ENCODE measurements around the gene PRMT3. TPM values are rescaled to one million over a fixed set of nuclear protein-coding genes. Genes with fewer than 3 reads are reported as not detected.

The PRMT3 gene
- total and polyA plus RNA-seq, 2 donors = 9.4 to 25.5 TPM

DNA sequence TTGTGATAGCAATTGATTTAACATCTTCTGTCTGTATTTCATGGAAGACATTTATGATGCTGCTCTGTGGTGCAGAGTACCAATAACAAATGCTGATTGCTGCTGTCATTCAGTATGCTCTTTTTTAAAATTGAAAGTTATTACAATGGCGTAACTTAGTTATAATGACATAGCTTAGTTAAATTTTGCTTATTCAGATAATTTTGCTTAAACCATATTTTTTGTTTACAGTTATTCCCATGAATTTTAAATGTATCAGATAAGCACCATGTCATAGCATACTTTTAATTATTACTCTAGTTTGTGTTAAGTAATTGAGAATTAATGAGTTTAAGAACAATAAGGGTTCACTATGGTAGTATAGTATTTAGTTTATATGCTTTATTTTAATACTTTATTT lies 15.5 kb downstream of the PRMT3 start:
- H3K27ac ChIP-seq (ENCODE audit: low read depth) = no peak overlapping the region
- no peak for DNase-seq (ENCODE audit: extremely low spot score)
- peaks cover 4% of the 10 kb centered on the region for H3K36me3 ChIP-seq (ENCODE audit: insufficient read depth)
- WGBS = 98% methylated on average over 1 of the region's 1 CpG
- no peak overlapping the region for H3K4me3 ChIP-seq (ENCODE audit: low read depth, low read length)
- H3K4me1 ChIP-seq (ENCODE audit: insufficient read depth) = no peaks in the 10 kb centered on the region

DNA sequence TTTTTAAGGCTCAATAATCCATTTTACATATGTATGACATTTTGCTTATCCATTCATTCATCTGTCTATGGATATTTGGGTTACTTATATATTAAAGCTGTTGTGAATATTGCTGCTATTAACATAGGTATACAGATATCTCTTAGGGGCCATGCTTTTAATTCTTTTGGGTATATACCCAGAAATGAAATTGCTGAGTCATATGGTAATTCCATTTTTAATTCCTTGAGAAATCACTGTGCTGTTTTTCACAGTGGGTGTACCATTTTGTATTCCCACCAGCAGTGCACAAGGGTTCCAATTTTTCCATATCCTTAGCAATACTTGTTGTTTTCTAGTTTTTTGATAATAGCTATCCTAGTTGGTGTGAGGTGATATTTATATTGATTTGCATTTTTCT lies 19.0 kb downstream of the PRMT3 start:
- H3K4me3 ChIP-seq (ENCODE audit: low read depth, low read length) = no peak overlapping the region
- H3K27ac ChIP-seq (ENCODE audit: low read depth) = no peak overlapping the region
- peaks cover 2% of the 10 kb centered on the region for H3K36me3 ChIP-seq (ENCODE audit: insufficient read depth)
- H3K4me1 ChIP-seq (ENCODE audit: insufficient read depth) = no peaks in the 10 kb centered on the region
- no peak for DNase-seq (ENCODE audit: extremely low spot score)

DNA sequence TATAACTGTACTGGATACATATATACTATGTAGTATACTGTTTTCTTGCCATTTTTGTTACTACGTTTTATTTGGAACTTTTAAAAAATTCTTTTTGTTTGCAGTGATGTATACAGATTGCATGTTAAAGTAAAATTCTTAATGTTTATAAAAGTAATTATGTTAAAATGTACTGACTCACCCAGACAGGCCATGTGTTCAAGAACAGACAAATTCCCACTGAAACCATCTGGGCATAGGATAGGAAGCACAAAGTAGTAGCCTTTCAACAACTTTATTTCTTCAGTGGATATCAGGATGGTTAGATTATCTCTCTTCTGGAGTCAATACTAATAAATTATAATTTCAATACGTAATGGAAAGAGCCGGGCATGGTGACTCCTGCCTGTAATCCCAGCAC lies 19.8 kb downstream of the PRMT3 start:
- no peak for DNase-seq (ENCODE audit: extremely low spot score)
- no peak overlapping the region for H3K27ac ChIP-seq (ENCODE audit: low read depth)
- no peaks in the 10 kb centered on the region for H3K4me1 ChIP-seq (ENCODE audit: insufficient read depth)
- WGBS = 74% methylated on average over 3 of the region's 3 CpGs
- H3K4me3 ChIP-seq (ENCODE audit: low read depth, low read length) = no peak overlapping the region
- H3K36me3 ChIP-seq (ENCODE audit: insufficient read depth) = peaks cover 2% of the 10 kb centered on the region

DNA sequence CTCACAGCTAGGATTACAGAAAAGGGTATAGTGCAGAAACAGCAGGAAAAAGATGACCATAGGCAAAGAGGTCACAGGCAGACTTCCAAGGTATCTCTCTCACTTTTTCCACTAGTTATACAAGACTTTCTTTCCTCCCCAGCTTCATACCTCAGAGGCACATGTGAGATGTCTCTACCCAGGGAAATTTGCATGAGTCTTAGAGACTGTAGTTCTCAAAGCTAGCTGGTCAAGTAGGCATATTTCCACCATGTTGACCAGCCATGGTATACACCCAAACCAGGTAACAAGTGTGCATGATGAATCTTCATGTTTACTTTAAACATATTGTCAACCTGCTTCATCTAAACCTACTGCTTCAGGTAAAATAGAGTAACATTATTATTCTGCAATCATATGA lies 27.9 kb downstream of the PRMT3 start:
- Histone ChIP-seq H3K4me1 (ENCODE audit: insufficient read depth) (no peaks in the 10 kb centered on the region), H3K4me3 (ENCODE audit: low read depth, low read length) (no peak overlapping the region), H3K36me3 (ENCODE audit: insufficient read depth) (peaks cover 5% of the 10 kb centered on the region), H3K27ac (ENCODE audit: low read depth) (no peak overlapping the region)
- DNase-seq (ENCODE audit: extremely low spot score) = no peak

- Histone ChIP-seq H3K36me3 (ENCODE audit: insufficient read depth) (peaks cover 5% of the 10 kb centered on the region), H3K4me1 (ENCODE audit: insufficient read depth) (no peaks in the 10 kb centered on the region), H3K27ac (ENCODE audit: low read depth) (no peak overlapping the region), H3K4me3 (ENCODE audit: low read depth, low read length) (no peak overlapping the region)
- no peak for DNase-seq (ENCODE audit: extremely low spot score)
- WGBS = 49% methylated on average over 2 of the region's 2 CpGs
Observed at GRCh38 chr11:20417771-20418170, 30.3 kb downstream of the PRMT3 start.

DNA sequence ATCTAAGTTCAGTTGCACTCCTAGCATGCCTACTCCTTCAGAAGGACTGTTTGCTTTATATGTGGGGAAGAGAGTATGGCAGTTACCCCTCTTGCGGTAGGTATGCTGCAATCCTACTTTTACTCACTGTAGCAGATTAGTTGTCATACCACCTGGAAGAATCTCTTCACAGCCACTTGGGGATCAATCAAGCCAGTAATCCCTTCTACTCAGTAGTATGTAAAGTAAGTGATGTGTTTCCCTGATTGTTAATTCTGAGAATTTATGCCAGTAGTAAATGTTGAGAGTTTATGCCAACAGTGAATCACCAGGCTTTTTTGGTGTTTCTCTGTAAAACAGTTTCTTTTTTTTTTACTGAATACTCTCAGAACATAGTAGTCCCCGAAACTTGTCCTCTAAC lies 34.4 kb downstream of the PRMT3 start:
- WGBS = over 99% methylated on average over 2 of the region's 2 CpGs
- no peak for DNase-seq (ENCODE audit: extremely low spot score)
- no peak overlapping the region for H3K4me3 ChIP-seq (ENCODE audit: low read depth, low read length)

GRCh38 chr11:20429216-20429615 lies 41.7 kb downstream of the PRMT3 start:
- no peak overlapping the region for H3K4me3 ChIP-seq (ENCODE audit: low read depth, low read length)
- WGBS = 94% methylated on average over 5 of the region's 5 CpGs

More for the DNA sequence above, 34.4 kb downstream of the PRMT3 start:
- Histone ChIP-seq H3K4me1 (ENCODE audit: insufficient read depth) (no peaks in the 10 kb centered on the region), H3K27ac (ENCODE audit: low read depth) (no peak overlapping the region), H3K36me3 (ENCODE audit: insufficient read depth) (no peaks in the 10 kb centered on the region)

GRCh38 chr11:20438637-20439036 lies 51.1 kb downstream of the PRMT3 start:
- Histone ChIP-seq H3K4me3 (ENCODE audit: low read depth, low read length) (no peak overlapping the region), H3K4me1 (ENCODE audit: insufficient read depth) (no peaks in the 10 kb centered on the region), H3K27ac (ENCODE audit: low read depth) (no peak overlapping the region), H3K36me3 (ENCODE audit: insufficient read depth) (no peaks in the 10 kb centered on the region)
- no peak for DNase-seq (ENCODE audit: extremely low spot score)
- 93% methylated on average over 2 of the region's 2 CpGs for WGBS

More at GRCh38 chr11:20429216-20429615, 41.7 kb downstream of the PRMT3 start:
- Histone ChIP-seq H3K4me1 (ENCODE audit: insufficient read depth) (no peaks in the 10 kb centered on the region), H3K36me3 (ENCODE audit: insufficient read depth) (no peaks in the 10 kb centered on the region), H3K27ac (ENCODE audit: low read depth) (no peak overlapping the region)
- DNase-seq (ENCODE audit: extremely low spot score) = no peak

- no peak overlapping the region for H3K4me3 ChIP-seq (ENCODE audit: low read depth, low read length)
- no peak for DNase-seq (ENCODE audit: extremely low spot score)
- H3K36me3 ChIP-seq (ENCODE audit: insufficient read depth) = peaks cover 1% of the 10 kb centered on the region
- H3K4me1 ChIP-seq (ENCODE audit: insufficient read depth) = no peaks in the 10 kb centered on the region
- H3K27ac ChIP-seq (ENCODE audit: low read depth) = no peak overlapping the region
- 72% methylated on average over 3 of the region's 3 CpGs for WGBS
Observed at GRCh38 chr11:20443596-20443995, 56.1 kb downstream of the PRMT3 start.

DNA sequence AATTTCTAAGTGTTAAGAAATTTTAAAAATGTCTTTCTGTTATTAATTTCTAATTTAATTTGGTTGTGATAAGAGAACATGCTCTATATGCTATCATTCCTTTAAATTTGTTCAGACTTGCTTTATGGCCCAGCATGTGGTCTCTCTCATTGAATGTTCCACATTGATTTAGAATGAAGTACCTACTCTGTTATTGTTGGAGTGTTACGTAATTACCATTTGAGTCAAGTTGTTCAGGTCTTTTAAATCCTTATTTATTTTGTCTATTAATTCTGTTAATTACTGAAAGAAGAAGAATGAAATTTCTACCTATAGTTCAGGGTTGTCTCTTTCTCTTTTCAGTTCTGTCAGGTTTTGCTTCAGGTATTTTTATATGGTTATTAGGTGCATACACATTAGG lies 57.0 kb downstream of the PRMT3 start:
- no peak overlapping the region for H3K4me3 ChIP-seq (ENCODE audit: low read depth, low read length)
- H3K4me1 ChIP-seq (ENCODE audit: insufficient read depth) = no peaks in the 10 kb centered on the region
- H3K27ac ChIP-seq (ENCODE audit: low read depth) = no peak overlapping the region
- WGBS = 97% methylated on average over 1 of the region's 1 CpG
- H3K36me3 ChIP-seq (ENCODE audit: insufficient read depth) = peaks cover 1% of the 10 kb centered on the region
- no peak for DNase-seq (ENCODE audit: extremely low spot score)

- WGBS = 95% methylated on average over 4 of the region's 4 CpGs
- Histone ChIP-seq H3K36me3 (ENCODE audit: insufficient read depth) (peaks cover 1% of the 10 kb centered on the region), H3K4me1 (ENCODE audit: insufficient read depth) (no peaks in the 10 kb centered on the region), H3K4me3 (ENCODE audit: low read depth, low read length) (no peak overlapping the region), H3K27ac (ENCODE audit: low read depth) (no peak overlapping the region)
- DNase-seq (ENCODE audit: extremely low spot score) = no peak
Observed at GRCh38 chr11:20448834-20449233, 61.3 kb downstream of the PRMT3 start.

GRCh38 chr11:20450829-20451228 lies 63.3 kb downstream of the PRMT3 start:
- DNase-seq (ENCODE audit: extremely low spot score) = no peak
- no peaks in the 10 kb centered on the region for H3K36me3 ChIP-seq (ENCODE audit: insufficient read depth)
- WGBS = 86% methylated on average over 2 of the region's 2 CpGs
- no peak overlapping the region for H3K4me3 ChIP-seq (ENCODE audit: low read depth, low read length)
- H3K27ac ChIP-seq (ENCODE audit: low read depth) = no peak overlapping the region
- H3K4me1 ChIP-seq (ENCODE audit: insufficient read depth) = no peaks in the 10 kb centered on the region

- Histone ChIP-seq H3K4me1 (ENCODE audit: insufficient read depth) (no peaks in the 10 kb centered on the region), H3K27ac (ENCODE audit: low read depth) (no peak overlapping the region), H3K4me3 (ENCODE audit: low read depth, low read length) (no peak overlapping the region), H3K36me3 (ENCODE audit: insufficient read depth) (no peaks in the 10 kb centered on the region)
- DNase-seq (ENCODE audit: extremely low spot score) = no peak
- 58% methylated on average over 2 of the region's 2 CpGs for WGBS
Observed at GRCh38 chr11:20451568-20451967, 64.1 kb downstream of the PRMT3 start.

- DNase-seq (ENCODE audit: extremely low spot score) = no peak
- Histone ChIP-seq H3K4me3 (ENCODE audit: low read depth, low read length) (no peak overlapping the region), H3K4me1 (ENCODE audit: insufficient read depth) (no peaks in the 10 kb centered on the region), H3K36me3 (ENCODE audit: insufficient read depth) (no peaks in the 10 kb centered on the region), H3K27ac (ENCODE audit: low read depth) (no peak overlapping the region)
- WGBS = 88% methylated on average over 2 of the region's 2 CpGs
Observed at GRCh38 chr11:20452585-20452984, 65.1 kb downstream of the PRMT3 start.

DNA sequence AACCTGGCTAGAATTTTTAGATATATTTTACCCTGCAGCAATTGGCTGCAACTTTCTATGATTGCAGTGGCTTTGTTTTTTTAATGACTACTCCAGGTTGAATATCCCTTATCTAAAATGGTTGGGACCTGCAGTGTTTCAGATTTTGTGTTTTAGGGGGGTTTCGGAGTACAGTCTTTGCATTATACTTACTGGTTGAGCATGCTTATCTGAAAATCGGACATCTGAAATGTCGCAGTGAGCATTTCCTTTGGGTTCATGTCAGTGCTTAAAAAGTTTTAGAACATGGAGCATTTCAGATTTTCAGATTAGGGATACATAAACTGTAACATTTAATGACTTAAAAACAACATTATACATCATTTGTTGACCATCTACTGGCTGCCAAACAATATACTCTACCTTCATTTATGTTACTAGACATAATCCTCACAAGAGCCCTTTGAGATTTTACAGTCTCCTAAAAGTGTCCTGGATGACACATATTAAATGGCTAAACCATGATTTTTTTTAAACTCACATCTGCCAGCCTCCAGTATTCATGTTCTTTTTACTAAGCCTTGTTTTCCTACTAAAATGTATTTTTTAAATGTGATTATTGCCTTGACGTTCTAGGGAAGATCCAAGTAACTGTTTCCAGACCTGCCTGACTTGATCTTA lies 66.3 kb downstream of the PRMT3 start:
- 72% methylated on average over 4 of the region's 4 CpGs for WGBS
- no peak for DNase-seq (ENCODE audit: extremely low spot score)
- Histone ChIP-seq H3K4me3 (ENCODE audit: low read depth, low read length) (no peak overlapping the region), H3K36me3 (ENCODE audit: insufficient read depth) (no peaks in the 10 kb centered on the region), H3K4me1 (ENCODE audit: insufficient read depth) (no peaks in the 10 kb centered on the region), H3K27ac (ENCODE audit: low read depth) (no peak overlapping the region)

All from urinary bladder (tissue), 4 donors.